Jurkat, Clone E6-1 (cell line): Measurements from ENCODE around the gene EPB41L4B.
A peak's percentile ranks its signal among the peaks of the same experiment; 100 is the strongest.

Experiments used
- DNase-seq: peaks from one replicate; pipeline ENCODE4 v3.0.0-alpha.2; 2011; ENCODE audit warnings: low read depth, low spot score
- H3K4me3 ChIP-seq: 2 replicates; pipeline ENCODE4 v1.5.1; 2011; ENCODE audit warnings: mild to moderate bottlenecking, low read length, control low read depth, moderate library complexity

Gene EPB41L4B

GRCh38 chr9:109182940-109183798 lies 137.7 kb downstream of the EPB41L4B start:
- peak; percentile 30 for DNase-seq
- H3K4me3 ChIP-seq, result no peak overlapping the region

GRCh38 chr9:109182550-109182939 lies 138.3 kb downstream of the EPB41L4B start:
- H3K4me3 ChIP-seq, result no peak overlapping the region

GRCh38 chr9:109181284-109181683 lies 139.6 kb downstream of the EPB41L4B start:
- DNase-seq, result peak; percentile 91
- no peak overlapping the region for H3K4me3 ChIP-seq

More at GRCh38 chr9:109182550-109182939, 138.3 kb downstream of the EPB41L4B start:
- DNase-seq, result no peak

- DNase-seq, result no peak
- no peak overlapping the region for H3K4me3 ChIP-seq
These were observed 140.9 kb downstream of the EPB41L4B start for GRCh38 chr9:109179801-109180523.

- no peak overlapping the region for H3K4me3 ChIP-seq
- no peak for DNase-seq
These were observed 143.9 kb downstream of the EPB41L4B start for GRCh38 chr9:109176963-109177362.

DNA sequence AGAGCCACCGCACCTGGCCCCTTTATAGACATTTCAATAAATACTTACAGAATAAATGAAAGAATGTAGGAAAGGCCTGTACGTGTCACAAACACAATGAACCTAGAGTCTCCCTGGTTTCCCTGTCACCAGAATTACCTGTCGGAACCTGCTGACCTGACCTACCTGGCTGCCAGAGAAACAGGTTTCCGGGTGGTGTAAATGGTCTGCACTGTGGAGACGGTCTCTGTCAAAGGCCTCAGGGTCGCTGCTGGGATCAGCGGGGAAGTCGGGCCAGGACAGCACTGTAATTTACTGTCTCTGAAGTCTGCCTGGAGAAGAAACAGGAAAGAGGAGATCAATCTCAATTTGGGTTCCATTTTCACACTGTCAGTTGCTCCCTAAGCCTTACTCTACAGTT lies 144.5 kb downstream of the EPB41L4B start:
- no peak for DNase-seq
- H3K4me3 ChIP-seq, result no peak overlapping the region

DNA sequence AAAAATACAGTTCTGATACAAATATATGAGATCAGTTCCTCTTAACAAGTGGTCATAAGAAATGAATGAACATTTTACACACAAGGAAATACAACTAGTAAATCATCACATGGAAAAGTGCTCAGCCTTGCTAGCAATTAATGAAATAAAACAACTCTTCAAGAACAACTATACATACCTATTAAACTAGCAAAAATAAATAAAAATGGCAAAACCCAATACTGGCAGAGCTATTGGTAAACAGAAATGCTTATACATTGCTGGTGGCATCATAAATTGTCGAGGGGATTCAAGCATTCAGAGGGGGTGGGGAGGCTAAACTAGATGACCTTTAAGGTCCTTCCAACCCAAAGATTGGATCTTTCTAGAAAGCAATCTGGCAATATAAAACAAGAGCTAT lies 147.9 kb downstream of the EPB41L4B start:
- DNase-seq, result no peak
- H3K4me3 ChIP-seq, result no peak overlapping the region

DNA sequence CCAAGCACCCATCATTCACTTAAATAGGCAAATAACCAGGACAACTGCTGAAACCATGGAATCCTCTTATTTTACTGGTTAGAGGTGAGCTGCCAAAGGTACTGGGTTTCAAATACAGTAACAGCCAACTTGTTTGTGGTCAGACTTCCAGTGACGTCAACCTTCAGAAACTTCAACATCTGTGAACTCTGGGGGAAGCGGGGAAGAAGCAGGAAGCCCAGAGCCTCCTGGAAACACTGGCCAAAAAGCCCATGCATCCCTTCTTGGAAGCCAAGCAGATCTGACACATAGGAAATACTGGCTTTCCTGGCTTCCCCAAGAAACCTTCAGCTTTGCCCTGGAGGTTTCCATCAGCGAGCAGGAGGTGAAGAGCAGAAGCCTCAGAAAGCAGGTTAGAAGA lies 148.9 kb downstream of the EPB41L4B start:
- DNase-seq, result no peak
- no peak overlapping the region for H3K4me3 ChIP-seq

DNA sequence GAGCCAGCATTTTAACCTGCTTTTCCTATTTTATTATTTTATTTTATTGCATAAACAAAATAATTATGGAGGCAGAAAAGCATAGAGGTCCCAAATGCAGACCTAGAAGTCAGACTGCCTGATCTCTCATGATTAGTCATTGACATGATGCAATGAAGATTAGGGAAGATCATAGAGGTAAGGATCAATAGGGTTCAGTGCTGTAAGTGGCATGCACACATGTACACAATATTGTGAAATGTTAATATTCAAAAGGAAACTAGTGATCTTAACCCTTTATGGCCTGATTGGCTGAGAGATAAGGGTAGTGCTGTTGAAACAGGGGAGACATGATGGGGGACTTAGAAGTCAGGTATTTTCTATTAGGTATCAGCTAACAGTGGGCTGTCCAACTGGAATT lies 152.7 kb downstream of the EPB41L4B start:
- DNase-seq, result no peak

GRCh38 chr9:109167716-109168115 lies 153.1 kb downstream of the EPB41L4B start:
- no peak overlapping the region for H3K4me3 ChIP-seq
- no peak for DNase-seq

More for the DNA sequence above, 152.7 kb downstream of the EPB41L4B start:
- no peak overlapping the region for H3K4me3 ChIP-seq

- DNase-seq, result no peak
- no peak within 1 kb of the TSS for H3K4me3 ChIP-seq
These were observed 153.9 kb downstream of the EPB41L4B start, which contains the start of gene FRRS1L for GRCh38 chr9:109166771-109167601. Gene FRRS1L (minus strand): TSS chr9:109167249. CDS start chr9:109167138, 111 bp downstream.

GRCh38 chr9:109166171-109166770 lies 154.6 kb downstream of the EPB41L4B start:
- DNase-seq, result no peak
- H3K4me3 ChIP-seq, result no peak overlapping the region

DNA sequence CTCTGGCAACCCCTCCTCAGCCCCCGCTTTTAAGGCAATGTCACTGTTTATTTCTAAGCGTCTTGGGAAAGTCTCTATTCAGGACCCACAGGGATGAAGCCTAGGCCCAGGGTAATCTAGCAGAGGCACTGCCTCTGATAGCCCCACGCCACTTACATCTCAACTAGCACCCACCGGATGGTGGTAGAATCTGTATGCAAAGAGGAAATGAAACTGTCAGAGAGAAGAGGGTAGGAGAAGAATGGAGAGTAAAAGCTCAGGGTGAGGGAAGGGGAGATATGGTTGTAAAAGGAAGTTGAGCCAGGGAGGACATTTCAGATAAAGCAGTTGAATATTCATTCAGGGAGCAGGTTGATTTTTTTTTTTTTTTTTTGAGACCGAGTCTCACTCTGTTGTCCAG lies 156.8 kb downstream of the EPB41L4B start:
- no peak for DNase-seq
- no peak overlapping the region for H3K4me3 ChIP-seq

GRCh38 chr9:109163194-109163593 lies 157.7 kb downstream of the EPB41L4B start:
- H3K4me3 ChIP-seq, result no peak overlapping the region
- DNase-seq, result no peak

DNA sequence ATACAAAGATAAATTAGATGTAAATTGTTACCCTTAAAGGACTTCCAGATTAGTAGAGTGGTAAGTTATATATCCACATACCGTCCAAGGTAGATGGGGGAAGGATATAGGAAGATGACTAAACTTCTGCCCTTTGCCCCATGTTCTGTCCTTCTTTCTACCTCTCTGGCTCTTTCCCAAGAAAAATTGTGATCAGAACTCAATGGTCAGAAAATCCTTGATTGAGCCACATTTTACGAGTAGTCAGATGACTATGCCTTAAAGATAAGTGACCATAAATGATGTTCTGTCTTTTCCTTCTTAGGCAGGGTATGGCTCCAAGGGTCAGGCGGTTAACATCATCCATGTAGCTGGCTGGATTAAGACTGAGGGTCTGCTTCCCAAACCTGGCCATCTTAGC lies 158.2 kb downstream of the EPB41L4B start:
- DNase-seq, result no peak
- no peak overlapping the region for H3K4me3 ChIP-seq

GRCh38 chr9:109161471-109161870 lies 159.4 kb downstream of the EPB41L4B start:
- DNase-seq, result no peak
- H3K4me3 ChIP-seq, result no peak overlapping the region

DNA sequence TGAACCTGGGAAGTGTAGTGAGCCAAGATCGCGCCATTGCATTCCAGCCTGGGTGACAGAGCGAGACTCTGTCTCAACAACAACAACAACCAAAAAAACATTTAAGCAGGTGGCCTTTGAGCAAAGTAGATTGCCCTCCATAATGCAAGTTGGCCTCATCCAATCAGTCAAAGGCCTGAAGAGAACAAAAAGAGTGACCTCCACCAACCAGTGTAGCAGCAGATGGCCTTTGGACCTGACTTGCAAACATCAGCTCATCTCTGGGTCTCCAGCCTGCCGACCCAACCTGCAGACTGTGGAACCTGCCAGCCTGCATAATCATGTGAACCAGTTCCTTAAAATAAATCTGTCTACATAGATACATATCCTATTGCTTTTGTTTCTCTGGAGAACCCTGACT lies 161.3 kb downstream of the EPB41L4B start:
- DNase-seq, result no peak
- no peak overlapping the region for H3K4me3 ChIP-seq

DNA sequence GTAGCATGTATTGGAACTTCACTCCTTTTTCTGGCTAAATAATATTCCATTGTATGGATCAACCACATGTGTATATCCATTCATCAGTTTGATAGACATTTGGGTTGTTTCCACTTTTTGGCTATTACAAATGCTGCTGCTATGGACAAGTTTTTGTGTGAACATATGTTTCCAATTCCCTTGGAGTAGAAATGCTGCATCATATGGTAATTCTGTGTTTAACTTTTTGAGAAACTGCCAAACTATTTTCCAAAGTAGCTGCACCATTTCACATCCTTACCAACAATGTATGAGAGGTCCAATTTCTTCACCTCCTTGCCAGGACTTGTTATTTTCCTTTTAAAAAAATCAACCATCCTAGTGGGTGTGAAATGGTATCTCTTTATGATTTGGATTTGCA lies 162.2 kb downstream of the EPB41L4B start:
- DNase-seq, result no peak
- no peak overlapping the region for H3K4me3 ChIP-seq

GRCh38 chr9:109156708-109157107 lies 164.2 kb downstream of the EPB41L4B start:
- DNase-seq, result no peak
- no peak overlapping the region for H3K4me3 ChIP-seq
